ENCODE results near the gene PPP1R7.

Gene PPP1R7

GRCh38 chr2:241188361-241189092 lies 38.3 kb downstream of the PPP1R7 start, which contains the start of gene ANO7:
Gene ANO7, plus strand, starts transcription at chr2:241188677. Its CDS starts 1,387 bp downstream, at chr2:241190064.
- in situ Hi-C loops (cut with MboI; ENCODE audit: low sequenced_read_pairs, unreplicated experiment): no loop called here
- DNase-seq (ENCODE audit: low spot score): peak; percentile 41
- no peak for TF ChIP-seq CTCF (IDR thresholded peaks at IDR 0.05; ENCODE audit: borderline replicate concordance, control extremely low read depth, extremely low read depth, insufficient read depth, missing control alignments)

GRCh38 chr2:241189093-241189855 lies 39.0 kb downstream of the PPP1R7 start:
- no peak for DNase-seq (ENCODE audit: low spot score)
- no peak for TF ChIP-seq CTCF (IDR thresholded peaks at IDR 0.05; ENCODE audit: borderline replicate concordance, control extremely low read depth, extremely low read depth, insufficient read depth, missing control alignments)
- in situ Hi-C loops (cut with MboI; ENCODE audit: low sequenced_read_pairs, unreplicated experiment): no loop called here

- in situ Hi-C loops (cut with MboI; ENCODE audit: low sequenced_read_pairs, unreplicated experiment): no loop called here
- no peak for DNase-seq (ENCODE audit: low spot score)
- no peak for TF ChIP-seq CTCF (IDR thresholded peaks at IDR 0.05; ENCODE audit: borderline replicate concordance, control extremely low read depth, extremely low read depth, insufficient read depth, missing control alignments)
These were observed 39.6 kb downstream of the PPP1R7 start for GRCh38 chr2:241189856-241190201.

DNA sequence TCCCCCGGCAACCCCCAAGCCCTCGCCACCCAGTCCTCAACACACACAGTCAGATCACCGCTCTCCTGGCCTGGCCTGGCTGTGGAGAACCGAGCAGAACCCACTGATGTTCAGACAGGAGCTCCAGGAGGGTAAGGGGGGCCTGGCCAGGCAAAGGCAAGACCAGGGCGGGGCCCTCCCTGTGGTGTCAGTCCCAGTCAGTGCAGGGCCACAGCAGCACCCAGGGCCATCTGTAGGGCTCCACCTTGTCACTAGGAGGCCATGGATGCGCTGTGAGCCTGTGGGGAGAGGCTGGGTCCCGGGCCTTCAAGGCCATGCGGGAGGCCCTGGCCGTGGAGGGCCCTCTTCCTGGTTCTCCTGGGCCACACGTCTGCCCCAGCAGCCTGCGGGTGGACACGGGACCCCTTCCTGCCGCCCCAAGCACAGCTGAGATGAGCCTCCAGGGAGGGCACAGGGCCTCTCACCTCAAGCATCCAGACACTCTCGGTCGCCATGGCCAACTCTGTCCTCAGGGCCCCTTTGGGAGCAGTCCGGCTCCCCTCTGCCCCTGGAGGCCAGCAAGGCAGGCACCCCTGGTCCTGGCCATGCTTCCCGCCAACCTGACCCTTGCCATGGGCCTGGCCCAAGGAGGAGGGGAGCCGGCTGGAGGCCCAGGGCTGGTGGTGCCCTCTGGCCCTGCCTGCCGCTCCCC lies 40.2 kb downstream of the PPP1R7 start:
- in situ Hi-C loops (cut with MboI; ENCODE audit: low sequenced_read_pairs, unreplicated experiment): no loop called here
- TF ChIP-seq CTCF (IDR thresholded peaks at IDR 0.05; ENCODE audit: borderline replicate concordance, control extremely low read depth, extremely low read depth, insufficient read depth, missing control alignments): no peak
- no peak for DNase-seq (ENCODE audit: low spot score)

GRCh38 chr2:241191081-241191480 lies 40.8 kb downstream of the PPP1R7 start:
- no peak for TF ChIP-seq CTCF (IDR thresholded peaks at IDR 0.05; ENCODE audit: borderline replicate concordance, control extremely low read depth, extremely low read depth, insufficient read depth, missing control alignments)
- in situ Hi-C loops (cut with MboI; ENCODE audit: low sequenced_read_pairs, unreplicated experiment): no loop called here
- no peak for DNase-seq (ENCODE audit: low spot score)

- in situ Hi-C loops (cut with MboI; ENCODE audit: low sequenced_read_pairs, unreplicated experiment): no loop called here
These were observed 43.0 kb downstream of the PPP1R7 start for GRCh38 chr2:241193271-241193670.

More at GRCh38 chr2:241193271-241193670, 43.0 kb downstream of the PPP1R7 start:
- TF ChIP-seq CTCF (IDR thresholded peaks at IDR 0.05; ENCODE audit: borderline replicate concordance, control extremely low read depth, extremely low read depth, insufficient read depth, missing control alignments): no peak
- DNase-seq (ENCODE audit: low spot score): no peak

Data from GM13976 (cell line).